IMR-90 (cell line): ENCODE data around the gene RBFOX2. TPM values are rescaled to one million over a fixed set of nuclear protein-coding genes. Genes with fewer than 3 reads are reported as not detected.

Source experiments
- ATAC-seq: fragments of 200-7000 bp; cut with Tn5 transposase; 2 replicates; pipeline ENCODE4 v1.9.1; 2020; ENCODE audit warnings: low read depth, mild to moderate bottlenecking, moderate library complexity
- BruUV-seq: library from RNA; stranded (reverse); fragments of 400-500 nt; replicated peaks from 2 replicates; lab custom pipeline; 2021; lab: Mats Ljungman, UMichigan
- CTCF ChIA-PET: fragments of 300-600 bp; formaldehyde crosslinking; extraction: SDS; loops from one replicate; lab custom pipeline; 2021; ENCODE audit warnings: antibody characterized with exemption; lab: Yijun Ruan, JAX
- POLR2A ChIA-PET: fragments of 300-600 bp; sonication (Branson Sonifier 250); formaldehyde crosslinking; loops from one replicate; lab custom pipeline; 2022; ENCODE audit warnings: antibody characterized with exemption; ENCODE audit not compliant: unreplicated experiment; lab: Charles Lee
- DNase-seq: peaks from one replicate; pipeline ENCODE4 v3.0.0; 2013
- H2AFZ ChIP-seq: replicated peaks from 2 replicates; pipeline ENCODE3; 2013; ENCODE audit warnings: low read length, mild to moderate bottlenecking; ENCODE audit not compliant: poor library complexity
- H2AK5ac ChIP-seq: 2 replicates; pipeline ENCODE4 v1.6.1; 2013; ENCODE audit warnings: low read depth, low read length, inconsistent platforms
- H2AK9ac ChIP-seq: replicated peaks from 2 replicates; pipeline ENCODE3; 2013; ENCODE audit warnings: mild to moderate bottlenecking, low read depth, low read length, moderate library complexity; ENCODE audit not compliant: poor library complexity
- H2BK120ac ChIP-seq: 2 replicates; pipeline ENCODE4 v1.6.1; 2013; ENCODE audit warnings: low read depth, low read length, inconsistent platforms
- H2BK15ac ChIP-seq: 3 replicates; pipeline ENCODE4 v1.6.1; 2013; ENCODE audit warnings: low read depth, low read length, inconsistent platforms
- H2BK20ac ChIP-seq: 2 replicates; pipeline ENCODE4 v1.6.1; 2013; ENCODE audit warnings: low read depth, mild to moderate bottlenecking, inconsistent platforms, low read length, moderate library complexity
- H2BK5ac ChIP-seq: 2 replicates; pipeline ENCODE4 v1.6.1; 2013; ENCODE audit warnings: mild to moderate bottlenecking, low read depth, low read length, inconsistent platforms; ENCODE audit not compliant: poor library complexity, severe bottlenecking
- H3K14ac ChIP-seq: replicated peaks from 2 replicates; pipeline ENCODE4 v1.6.1; 2013; ENCODE audit warnings: low read depth, low read length, inconsistent platforms
- H3K18ac ChIP-seq: 2 replicates; pipeline ENCODE4 v1.6.1; 2013; ENCODE audit warnings: low read depth, low read length, control low read depth
- H3K23ac ChIP-seq: 2 replicates; pipeline ENCODE4 v1.6.1; 2013; ENCODE audit warnings: low read depth, low read length, inconsistent platforms
- H3K27ac ChIP-seq: 2 replicates; pipeline ENCODE4 v1.5.1; 2013; ENCODE audit warnings: mild to moderate bottlenecking, control low read depth, low read length; ENCODE audit not compliant: insufficient read depth
- H3K27me3 ChIP-seq: 2 replicates; pipeline ENCODE4 v1.6.1; 2013; ENCODE audit warnings: low read length; ENCODE audit not compliant: control insufficient read depth, insufficient read depth
- H3K36me3 ChIP-seq: 2 replicates; pipeline ENCODE4 v1.6.1; 2013; ENCODE audit warnings: low read length, mixed read lengths; ENCODE audit not compliant: control insufficient read depth, insufficient read depth
- H3K4ac ChIP-seq: 2 replicates; pipeline ENCODE4 v1.6.1; 2013; ENCODE audit warnings: low read depth, low read length, inconsistent platforms
- H3K4me1 ChIP-seq: 2 replicates; pipeline ENCODE4 v1.6.1; 2013; ENCODE audit warnings: low read length, mixed read lengths; ENCODE audit not compliant: control insufficient read depth, insufficient read depth
- H3K4me2 ChIP-seq: 2 replicates; pipeline ENCODE4 v1.6.1; 2013; ENCODE audit warnings: low read depth, mild to moderate bottlenecking, control low read depth, low read length, moderate library complexity
- H3K4me3 ChIP-seq: 2 replicates; pipeline ENCODE4 v1.5.1; 2013; ENCODE audit warnings: low read depth, mild to moderate bottlenecking, control low read depth, low read length, moderate library complexity; ENCODE audit not compliant: insufficient read depth
- H3K56ac ChIP-seq: 2 replicates; pipeline ENCODE4 v1.6.1; 2013; ENCODE audit warnings: low read length, inconsistent platforms; ENCODE audit not compliant: insufficient read depth; ENCODE audit errors: extremely low read depth
- H3K79me1 ChIP-seq, 2 experiments: 2 replicates each; pipeline ENCODE4 v1.6.1; 2013; ENCODE audit warnings: low read length in 2 of 2, inconsistent platforms in 1 of 2, low read depth in 1 of 2
- H3K9ac ChIP-seq: 2 replicates; pipeline ENCODE4 v1.6.1; 2013; ENCODE audit warnings: low read depth, low read length, control low read depth
- H3K9me1 ChIP-seq: 2 replicates; pipeline ENCODE4 v1.6.1; 2013; ENCODE audit warnings: low read length, inconsistent platforms; ENCODE audit not compliant: insufficient read depth
- H3K9me3 ChIP-seq: 2 replicates; pipeline ENCODE4 v1.6.1; 2013; ENCODE audit warnings: low read length; ENCODE audit not compliant: control insufficient read depth, insufficient read depth
- H4K20me1 ChIP-seq: 2 replicates; pipeline ENCODE4 v1.6.1; 2013; ENCODE audit warnings: low read length, inconsistent platforms; ENCODE audit not compliant: insufficient read depth
- H4K5ac ChIP-seq: 2 replicates; pipeline ENCODE4 v1.6.1; 2013; ENCODE audit warnings: mild to moderate bottlenecking, low read depth, low read length, control low read depth
- H4K8ac ChIP-seq, 2 experiments: 2 replicates each; pipeline ENCODE4 v1.6.1; 2013; ENCODE audit warnings: low read depth in 2 of 2, low read length in 2 of 2, control low read depth in 1 of 2, inconsistent platforms in 1 of 2
- H4K91ac ChIP-seq: 2 replicates; pipeline ENCODE4 v1.6.1; 2013; ENCODE audit warnings: low read depth, low read length, inconsistent platforms; ENCODE audit not compliant: insufficient read depth
- BHLHE40 ChIP-seq: fragments of 150-350 bp; IDR thresholded peaks from 2 replicates; pipeline ENCODE4 v1.6.1; 2016; ENCODE audit warnings: mild to moderate bottlenecking, low read depth, low read length
- CEBPB ChIP-seq: IDR thresholded peaks from 2 replicates; pipeline ENCODE4 v1.6.1; 2012; ENCODE audit warnings: low read depth, low read length, improper control_type of control experiment
- FOS ChIP-seq: fragments of 150-350 bp; IDR thresholded peaks from 2 replicates; pipeline ENCODE4 v1.6.1; 2016; ENCODE audit warnings: low read depth, low read length
- MXI1 ChIP-seq: IDR thresholded peaks from 2 replicates; pipeline ENCODE4 v1.6.1; 2012; ENCODE audit warnings: low read depth, mild to moderate bottlenecking, low read length, moderate library complexity, borderline replicate concordance
- NFE2L2 ChIP-seq: fragments of 150-350 bp; IDR thresholded peaks from 2 replicates; pipeline ENCODE4 v1.6.1; 2016; ENCODE audit warnings: low read depth, mild to moderate bottlenecking, low read length
- POLR2A ChIP-seq: IDR thresholded peaks from 2 replicates; pipeline ENCODE4 v1.6.1; 2012; ENCODE audit warnings: mild to moderate bottlenecking, low read depth, low read length
- RAD21 ChIP-seq: IDR thresholded peaks from 2 replicates; pipeline ENCODE4 v1.6.1; 2012; ENCODE audit warnings: low read length, improper control_type of control experiment
- RFX5 ChIP-seq: IDR thresholded peaks from 2 replicates; pipeline ENCODE4 v1.8.0; 2012; ENCODE audit warnings: low read depth, mild to moderate bottlenecking, low read length, moderate library complexity
- USF2 ChIP-seq: fragments of 150-350 bp; IDR thresholded peaks from 2 replicates; pipeline ENCODE4 v1.6.1; 2017; ENCODE audit warnings: mild to moderate bottlenecking, antibody characterized with exemption, low read length, low read depth
- WGBS, 2 experiments: methylation state at CpG; one replicate each; pipeline versions ENCODE4 v1.1.5 to v1.1.7; 2013; ENCODE audit warnings: missing lambda C conversion rate in 2 of 2; ENCODE audit not compliant: insufficient read length in 1 of 2; ENCODE audit errors: extremely low coverage in 2 of 2; 5-methylcytosine and 5-hydroxymethylcytosine counted together
- dilution Hi-C: fragments of 300-500 bp; cut with HindIII; formaldehyde crosslinking; loops from one replicate; pipeline ENCODE4 v1.14.3; 2018; ENCODE audit warnings: low sequenced_read_pairs; ENCODE audit not compliant: unreplicated experiment
- in situ Hi-C: fragments of 300-500 bp; cut with MboI; formaldehyde crosslinking; loops from 3 replicates; pipeline ENCODE4 v1.14.3; 2019; ENCODE audit warnings: low sequenced_read_pairs, inconsistent platforms, mixed read lengths
- intact Hi-C: fragments of 100-400 bp; cut with micrococcal nuclease; formaldehyde crosslinking; loops from 2 replicates; pipeline ENCODE4 v1.10.0; 2022
- polyA plus RNA-seq, 3 experiments: library from polyadenylated mRNA; depleted of rRNA; stranded (reverse); fragments of >200 nt; gene quantifications; 2 replicates each; pipeline ENCODE4 v1.2.3, GENCODE V29; 2012; ENCODE audit warnings: low replicate concordance in 1 of 3
- total RNA-seq: library from RNA; depleted of rRNA; stranded (reverse); fragments of >200 nt; gene quantifications from 2 replicates; pipeline ENCODE4 v1.2.3, GENCODE V29; 2012

Gene RBFOX2
- total and polyA plus RNA-seq, 2 of the 4 experiments (the other 2 are of a cell fraction), result 146 to 178 TPM

- Histone ChIP-seq H2BK15ac (no peak overlapping the region), H3K79me1 (peaks cover 47 to 88% of the 10 kb centered on the region in 2 experiments), H2AK5ac (no peak overlapping the region), H3K27me3 (no peaks in the 10 kb centered on the region), H3K9me3 (no peaks in the 10 kb centered on the region), H4K20me1 (peaks cover 55% of the 10 kb centered on the region), H3K14ac (no peak overlapping the region), H3K9ac (no peak overlapping the region), H3K56ac (no peak overlapping the region), H3K23ac (no peak overlapping the region), H2AFZ (no peak overlapping the region), H4K8ac (no peak overlapping the region), H4K91ac (no peak overlapping the region), H2AK9ac (no peak overlapping the region), H4K5ac (no peak overlapping the region), H2BK5ac (no peak overlapping the region), H3K4me1 (peaks cover 16% of the 10 kb centered on the region), H3K9me1 (peaks cover 28% of the 10 kb centered on the region), H3K36me3 (peaks cover 17% of the 10 kb centered on the region), H3K4me3 (no peak overlapping the region), H3K18ac (no peak overlapping the region), H3K4ac (no peak overlapping the region), H2BK20ac (no peak overlapping the region; the same call in 1 of the 2 replicates), H3K27ac (no peak overlapping the region), H3K4me2 (no peak overlapping the region), H2BK120ac (no peak overlapping the region)
- dilution Hi-C loops, result no loop called here
- ChIA-PET POLR2A (no interaction called here), CTCF (no interaction called here)
- no peak for DNase-seq
- in situ Hi-C loops, result no loop called here
- TF ChIP-seq MXI1 (no peak), CEBPB (no peak), RFX5 (no peak), FOS (no peak), BHLHE40 (no peak), POLR2A (no peak), RAD21 (no peak), NFE2L2 (no peak), USF2 (no peak)
- BruUV-seq, result no TSS peak
- ATAC-seq, result no peak
- 100% methylated on average over 3 of the region's 21 CpGs; no CpG with 5 or more reads in 1 of the 2 experiments for WGBS, 2 experiments
- intact Hi-C loops, result loop anchor here (5.0 kb wide), 1 partner anchor 33 kb away; no protein-coding TSS in a partner anchor
These were observed 244.0 kb downstream of the RBFOX2 start for GRCh38 chr22:35784633-35785032.
